Lower lobe of right lung (tissue), 2 donors: ENCODE measurements around the gene ETV2. TPM values are rescaled to one million over a fixed set of nuclear protein-coding genes. Genes with fewer than 3 reads are reported as not detected.
"Not testable (repeated sequence)": the region's sequence is repeated elsewhere in the genome, so short reads cannot be mapped to it uniquely, and the experiment has no call there.

Experiments used
- ATAC-seq, 2 donors: fragments of 200-7000 bp; cut with Tn5 transposase; one replicate each; pipeline ENCODE4 v1.9.1; 2020 to 2022; ENCODE audit warnings: mild to moderate bottlenecking in 2 of 2, moderate library complexity in 2 of 2
- DNase-seq: peaks from one replicate; pipeline ENCODE4 v3.0.0-alpha.2; 2020
- H3K27ac ChIP-seq: fragments of 200-600 bp; one replicate; pipeline ENCODE4 v1.8.0; 2022
- H3K27me3 ChIP-seq: fragments of 200-600 bp; one replicate; pipeline ENCODE4 v1.8.0; 2022; ENCODE audit warnings: low read depth
- H3K36me3 ChIP-seq: fragments of 200-600 bp; one replicate; pipeline ENCODE4 v1.8.0; 2022; ENCODE audit warnings: mild to moderate bottlenecking
- H3K4me1 ChIP-seq: fragments of 200-600 bp; one replicate; pipeline ENCODE4 v1.8.0; 2022
- H3K4me3 ChIP-seq: fragments of 200-600 bp; one replicate; pipeline ENCODE4 v1.8.0; 2022; ENCODE audit warnings: mild to moderate bottlenecking
- H3K9me3 ChIP-seq: fragments of 200-600 bp; one replicate; pipeline ENCODE4 v1.8.0; 2022
- intact Hi-C: fragments of 100-400 bp; cut with DNase I; formaldehyde crosslinking; loops from one replicate; pipeline ENCODE4 v1.11.0; 2022
- total RNA-seq: library from RNA; stranded (reverse); fragmentation: NEBNext Ultra II Directional; extraction: Animal tissue kit (Norgen Biotek cat#: 25700); gene quantifications from one replicate; pipeline ENCODE4 v1.2.1, GENCODE V29; 2021
- TF ChIP-seq, protein P1 (sequence below): fragments of 200-600 bp; IDR thresholded peaks from one replicate; pipeline ENCODE4 v1.8.0; 2022; ENCODE audit warnings: antibody characterized with exemption, mild to moderate bottlenecking
- donor health status: DM: no; HTN: yes; CAD: no; lungs with severe emphysema.

ETV2 gene
- total RNA-seq, 1 donor from 2014 or later = 1.1 TPM

GRCh38 chr19:35601971-35602370 lies 39.6 kb upstream of the ETV2 start:
- Histone ChIP-seq H3K36me3 (no peaks in the 10 kb centered on the region), H3K9me3 (no peaks in the 10 kb centered on the region), H3K27ac (no peak overlapping the region), H3K4me3 (no peak overlapping the region), H3K27me3 (no peaks in the 10 kb centered on the region), H3K4me1 (no peaks in the 10 kb centered on the region)
- TF ChIP-seq, protein P1, sequence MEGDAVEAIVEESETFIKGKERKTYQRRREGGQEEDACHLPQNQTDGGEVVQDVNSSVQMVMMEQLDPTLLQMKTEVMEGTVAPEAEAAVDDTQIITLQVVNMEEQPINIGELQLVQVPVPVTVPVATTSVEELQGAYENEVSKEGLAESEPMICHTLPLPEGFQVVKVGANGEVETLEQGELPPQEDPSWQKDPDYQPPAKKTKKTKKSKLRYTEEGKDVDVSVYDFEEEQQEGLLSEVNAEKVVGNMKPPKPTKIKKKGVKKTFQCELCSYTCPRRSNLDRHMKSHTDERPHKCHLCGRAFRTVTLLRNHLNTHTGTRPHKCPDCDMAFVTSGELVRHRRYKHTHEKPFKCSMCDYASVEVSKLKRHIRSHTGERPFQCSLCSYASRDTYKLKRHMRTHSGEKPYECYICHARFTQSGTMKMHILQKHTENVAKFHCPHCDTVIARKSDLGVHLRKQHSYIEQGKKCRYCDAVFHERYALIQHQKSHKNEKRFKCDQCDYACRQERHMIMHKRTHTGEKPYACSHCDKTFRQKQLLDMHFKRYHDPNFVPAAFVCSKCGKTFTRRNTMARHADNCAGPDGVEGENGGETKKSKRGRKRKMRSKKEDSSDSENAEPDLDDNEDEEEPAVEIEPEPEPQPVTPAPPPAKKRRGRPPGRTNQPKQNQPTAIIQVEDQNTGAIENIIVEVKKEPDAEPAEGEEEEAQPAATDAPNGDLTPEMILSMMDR = no peak
- intact Hi-C loops = no loop called here
- DNase-seq = no peak
- no peak for ATAC-seq

DNA sequence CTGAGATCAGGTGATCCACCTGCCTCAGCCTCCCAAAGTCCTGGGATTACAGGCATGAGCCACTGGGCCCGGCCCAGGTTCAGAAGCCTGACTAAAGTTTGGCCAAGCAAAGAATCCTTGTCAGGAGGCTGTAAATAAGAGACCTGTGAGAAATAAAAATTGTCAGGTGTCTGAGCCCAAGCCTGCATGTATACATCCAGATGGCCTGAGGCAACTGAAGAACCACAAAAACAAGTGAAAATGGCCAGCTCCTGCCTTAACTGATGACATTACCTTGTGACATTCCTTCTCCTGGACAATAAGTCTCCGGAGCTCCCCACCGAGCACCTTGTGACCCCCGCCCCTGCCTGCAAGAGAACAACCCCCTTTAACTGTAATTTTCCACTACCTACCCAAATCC lies 37.1 kb upstream of the ETV2 start:
- H3K9me3 ChIP-seq, H3K27ac ChIP-seq, H3K36me3 ChIP-seq, H3K27me3 ChIP-seq, ATAC-seq, intact Hi-C loops, H3K4me3 ChIP-seq, H3K4me1 ChIP-seq, DNase-seq: not testable (repeated sequence)

- H3K9me3 ChIP-seq, H3K27me3 ChIP-seq, H3K36me3 ChIP-seq, H3K4me1 ChIP-seq, DNase-seq, H3K27ac ChIP-seq, intact Hi-C loops, H3K4me3 ChIP-seq, ATAC-seq: not testable (repeated sequence)
Observed at GRCh38 chr19:35607170-35607569, 34.4 kb upstream of the ETV2 start.

GRCh38 chr19:35607661-35608060 lies 33.9 kb upstream of the ETV2 start:
- Histone ChIP-seq H3K27ac (no peak overlapping the region), H3K36me3 (no peaks in the 10 kb centered on the region), H3K27me3 (no peaks in the 10 kb centered on the region), H3K9me3 (peaks cover 6% of the 10 kb centered on the region), H3K4me3 (no peak overlapping the region), H3K4me1 (peaks cover 6% of the 10 kb centered on the region)
- no peak for DNase-seq
- ATAC-seq = no peak
- intact Hi-C loops = no loop called here
- TF ChIP-seq, protein P1 = no peak

DNA sequence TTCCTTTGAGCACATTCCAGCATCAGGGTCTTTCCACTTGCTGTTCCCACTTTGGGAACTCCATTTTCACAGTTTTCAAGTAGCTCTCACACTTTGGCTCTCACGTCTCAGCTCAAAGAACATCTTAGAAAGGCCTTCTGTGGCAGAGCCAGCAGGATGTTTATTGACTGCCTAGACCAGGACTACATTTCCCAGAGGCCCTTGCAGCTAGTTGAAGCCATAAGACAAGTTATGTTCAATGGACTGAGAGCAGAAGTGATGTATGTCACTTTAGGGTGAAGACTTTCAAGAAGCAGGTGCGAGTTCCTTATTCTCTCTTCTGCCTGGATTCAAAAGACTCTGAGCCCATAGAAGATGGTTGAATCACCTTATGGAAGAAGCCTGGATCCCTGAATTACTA lies 33.3 kb upstream of the ETV2 start:
- H3K4me3 ChIP-seq = no peak overlapping the region
- intact Hi-C loops = no loop called here
- DNase-seq = no peak
- H3K36me3 ChIP-seq = no peaks in the 10 kb centered on the region
- peaks cover 6% of the 10 kb centered on the region for H3K9me3 ChIP-seq
- ATAC-seq = no peak
- TF ChIP-seq, protein P1 = no peak
- no peaks in the 10 kb centered on the region for H3K27me3 ChIP-seq
- H3K4me1 ChIP-seq = peaks cover 11% of the 10 kb centered on the region
- H3K27ac ChIP-seq = no peak overlapping the region

GRCh38 chr19:35609851-35610353 lies 31.6 kb upstream of the ETV2 start:
- H3K27me3 ChIP-seq = no peaks in the 10 kb centered on the region
- H3K4me3 ChIP-seq = no peak overlapping the region
- TF ChIP-seq, protein P1 = no peak
- H3K9me3 ChIP-seq = peaks cover 6% of the 10 kb centered on the region
- DNase-seq (no peak), ATAC-seq (peak in 1 of 2 donors; percentile 8)
- no peak overlapping the region for H3K27ac ChIP-seq
- H3K36me3 ChIP-seq = no peaks in the 10 kb centered on the region
- H3K4me1 ChIP-seq = peaks cover 14% of the 10 kb centered on the region
- intact Hi-C loops = no loop called here

GRCh38 chr19:35612224-35612558 lies 29.4 kb upstream of the ETV2 start:
- DNase-seq (no peak), ATAC-seq (no peak)
- H3K9me3 ChIP-seq = peaks cover 5% of the 10 kb centered on the region
- no peaks in the 10 kb centered on the region for H3K27me3 ChIP-seq
- H3K4me3 ChIP-seq = peak overlapping the region; percentile 91
- TF ChIP-seq, protein P1 = no peak
- intact Hi-C loops = no loop called here
- H3K4me1 ChIP-seq = peaks cover 14% of the 10 kb centered on the region
- H3K36me3 ChIP-seq = peaks cover 4% of the 10 kb centered on the region
- H3K27ac ChIP-seq = peak overlapping the region; percentile 83
